MM.1S (cell line): ENCODE results near the gene DIPK1B.

Source experiments
- DNase-seq: peaks from one replicate; pipeline ENCODE4 v3.0.0-alpha.2; 2015
- H2AFZ ChIP-seq: fragments of 300-600 bp; sonication (generic); 2 replicates; pipeline ENCODE4 v1.6.0; 2016; ENCODE audit warnings: antibody characterized with exemption, low read length
- H3F3A ChIP-seq: fragments of 300-600 bp; sonication (generic); 2 replicates; pipeline ENCODE4 v1.6.1; 2016; ENCODE audit warnings: mild to moderate bottlenecking, antibody characterized with exemption, low read length, moderate library complexity, mixed read lengths; ENCODE audit not compliant: insufficient read depth
- H3K27ac ChIP-seq: fragments of 300-600 bp; sonication (generic); 2 replicates; pipeline ENCODE4 v1.5.1; 2016; ENCODE audit warnings: mild to moderate bottlenecking, low read length
- H3K27me3 ChIP-seq: fragments of 300-600 bp; sonication (generic); replicated peaks from 2 replicates; pipeline ENCODE4 v1.6.0; 2016; ENCODE audit warnings: low read length; ENCODE audit not compliant: insufficient read depth
- H3K36me3 ChIP-seq: fragments of 300-600 bp; sonication (generic); replicated peaks from 2 replicates; pipeline ENCODE4 v1.6.1; 2016; ENCODE audit warnings: mild to moderate bottlenecking, low read length, mixed read lengths; ENCODE audit not compliant: insufficient read depth
- H3K4me1 ChIP-seq: fragments of 300-600 bp; sonication (generic); 2 replicates; pipeline ENCODE4 v1.6.1; 2016; ENCODE audit warnings: low read length, mixed read lengths
- H3K4me2 ChIP-seq: fragments of 300-600 bp; sonication (generic); 2 replicates; pipeline ENCODE4 v1.6.0; 2016; ENCODE audit warnings: low read depth, low read length
- H3K4me3 ChIP-seq: fragments of 300-600 bp; sonication (generic); 2 replicates; pipeline ENCODE4 v1.5.1; 2016; ENCODE audit warnings: low read length, mixed read lengths
- H3K79me2 ChIP-seq: fragments of 300-600 bp; sonication (generic); 2 replicates; pipeline ENCODE4 v1.6.1; 2016; ENCODE audit warnings: mixed run types, low read length, mixed read lengths
- H3K9ac ChIP-seq: fragments of 300-600 bp; sonication (generic); 2 replicates; pipeline ENCODE4 v1.6.1; 2016; ENCODE audit warnings: low read length, mixed read lengths
- H3K9me2 ChIP-seq: fragments of 300-600 bp; sonication (generic); replicated peaks from 2 replicates; pipeline ENCODE4 v1.6.1; 2016; ENCODE audit warnings: mild to moderate bottlenecking, low read length, mixed read lengths; ENCODE audit not compliant: insufficient read depth
- H3K9me3 ChIP-seq: fragments of 300-600 bp; sonication (generic); replicated peaks from 2 replicates; pipeline ENCODE4 v1.6.1; 2016; ENCODE audit warnings: mild to moderate bottlenecking, low read length, mixed read lengths; ENCODE audit not compliant: insufficient read depth
- H4K20me1 ChIP-seq: fragments of 300-600 bp; sonication (generic); 2 replicates; pipeline ENCODE4 v1.6.1; 2016; ENCODE audit warnings: mild to moderate bottlenecking, low read length, moderate library complexity, mixed read lengths; ENCODE audit not compliant: insufficient read depth
- CTCF ChIP-seq: fragments of 300-600 bp; sonication (generic); IDR thresholded peaks from 2 replicates; pipeline ENCODE4 v1.5.1; 2016; ENCODE audit warnings: antibody characterized with exemption, low read length, mixed read lengths
- EZH2 ChIP-seq: fragments of 300-600 bp; sonication (generic); optimal IDR thresholded peaks from 2 replicates; pipeline ENCODE3; 2017; ENCODE audit warnings: low read depth, mild to moderate bottlenecking, antibody characterized with exemption, low read length, mixed read lengths
- EZH2phosphoT487 ChIP-seq: fragments of 300-600 bp; sonication (generic); IDR thresholded peaks from 2 replicates; pipeline ENCODE4 v1.6.1; 2018; ENCODE audit warnings: antibody characterized with exemption, low read length

DIPK1B gene

GRCh38 chr9:136681945-136682699, 30.2 kb upstream of the DIPK1B start:
- no peak for TF ChIP-seq CTCF
- no peak for TF ChIP-seq EZH2
- TF ChIP-seq EZH2phosphoT487 = no peak

GRCh38 chr9:136682710-136683109, 29.7 kb upstream of the DIPK1B start:
- H3K27me3 ChIP-seq = peaks cover 91% of the 10 kb centered on the region
- H3K36me3 ChIP-seq = no peaks in the 10 kb centered on the region
- H3K27ac ChIP-seq = no peak overlapping the region
- H3K79me2 ChIP-seq = no peaks in the 10 kb centered on the region
- no peaks in the 10 kb centered on the region for H4K20me1 ChIP-seq
- H3K4me3 ChIP-seq = no peak overlapping the region
- no peak overlapping the region for H3K4me2 ChIP-seq
- no peak overlapping the region for H3K9ac ChIP-seq
- H3K4me1 ChIP-seq = no peaks in the 10 kb centered on the region
- H3F3A ChIP-seq = no peaks in the 10 kb centered on the region
- DNase-seq = no peak
- TF ChIP-seq EZH2phosphoT487 = no peak
- no peak for TF ChIP-seq CTCF
- TF ChIP-seq EZH2 = no peak
- no peaks in the 10 kb centered on the region for H3K9me2 ChIP-seq
- no peaks in the 10 kb centered on the region for H3K9me3 ChIP-seq
- no peak overlapping the region for H2AFZ ChIP-seq

More at GRCh38 chr9:136681945-136682699, 30.2 kb upstream of the DIPK1B start:
- Histone ChIP-seq H3K27ac (no peak overlapping the region), H3K36me3 (no peaks in the 10 kb centered on the region), H3F3A (no peaks in the 10 kb centered on the region), H3K9ac (no peak overlapping the region), H3K9me2 (no peaks in the 10 kb centered on the region), H3K9me3 (no peaks in the 10 kb centered on the region), H3K4me3 (no peak overlapping the region), H3K79me2 (no peaks in the 10 kb centered on the region), H3K4me2 (no peak overlapping the region), H2AFZ (no peak overlapping the region), H4K20me1 (no peaks in the 10 kb centered on the region), H3K4me1 (no peaks in the 10 kb centered on the region), H3K27me3 (peaks cover 96% of the 10 kb centered on the region)
- DNase-seq = no peak

- no peak overlapping the region for H3K4me3 ChIP-seq
- no peaks in the 10 kb centered on the region for H3K9me2 ChIP-seq
- no peak overlapping the region for H3K4me2 ChIP-seq
- H3K9ac ChIP-seq = no peak overlapping the region
- H3F3A ChIP-seq = no peaks in the 10 kb centered on the region
- TF ChIP-seq EZH2phosphoT487 = no peak
- no peak for TF ChIP-seq CTCF
- no peaks in the 10 kb centered on the region for H4K20me1 ChIP-seq
- peaks cover 91% of the 10 kb centered on the region for H3K27me3 ChIP-seq
- no peak for DNase-seq
- H3K9me3 ChIP-seq = no peaks in the 10 kb centered on the region
- H3K4me1 ChIP-seq = no peaks in the 10 kb centered on the region
- no peak overlapping the region for H3K27ac ChIP-seq
- H3K79me2 ChIP-seq = no peaks in the 10 kb centered on the region
- H3K36me3 ChIP-seq = no peaks in the 10 kb centered on the region
- no peak overlapping the region for H2AFZ ChIP-seq
These were observed 29.1 kb upstream of the DIPK1B start for GRCh38 chr9:136683173-136683745.
